HepG2 (cell line): ENCODE results near the gene CCNB1. TPM values are rescaled to one million over a fixed set of nuclear protein-coding genes. Genes with fewer than 3 reads are reported as not detected.

Experiments
- ARNT ChIP-seq: fragments of 450-650 bp; IDR thresholded peaks from 2 replicates; pipeline ENCODE4 v1.6.1; 2017
- ATF7-NPFF ChIP-seq: sonication (generic); formaldehyde crosslinking; IDR thresholded peaks from 2 replicates; pipeline ENCODE4 v1.8.1; 2023; ENCODE audit warnings: mild to moderate bottlenecking, low read depth, missing genetic modification reagents, moderate library complexity
- CHD2 ChIP-seq: IDR thresholded peaks from 2 replicates; pipeline ENCODE4 v1.6.1; 2011; ENCODE audit warnings: low read depth, low read length, improper control_type of control experiment
- DNMT3B ChIP-seq: conservative IDR thresholded peaks from 2 replicates; pipeline ENCODE4 v1.6.1; 2016; ENCODE audit warnings: missing biosample characterization, control low read depth
- EZH2 ChIP-seq: conservative IDR thresholded peaks from 2 replicates; pipeline ENCODE4 v1.6.1; 2012; ENCODE audit warnings: mild to moderate bottlenecking, low read depth, low read length, moderate library complexity
- KLF13 ChIP-seq: sonication (generic); formaldehyde crosslinking; IDR thresholded peaks from 2 replicates; pipeline ENCODE4 v1.4.0; 2020; ENCODE audit warnings: mild to moderate bottlenecking, missing genetic modification reagents
- NPAS2 ChIP-seq: sonication (generic); formaldehyde crosslinking; IDR thresholded peaks from 2 replicates; pipeline ENCODE4 v1.8.0; 2022; ENCODE audit warnings: mild to moderate bottlenecking, missing genetic modification reagents, borderline replicate concordance
- PLSCR1 ChIP-seq: sonication (generic); formaldehyde crosslinking; IDR thresholded peaks from 2 replicates; pipeline ENCODE4 v1.5.0; 2020; ENCODE audit warnings: missing genetic modification reagents, mild to moderate bottlenecking, borderline replicate concordance
- SOX6 ChIP-seq, 2 experiments: fragments of 450-650 bp in 1 of 2; sonication (generic) in 1 of 2; formaldehyde crosslinking in 1 of 2; IDR thresholded peaks; 2 replicates each; pipeline versions ENCODE4 v1.4.0 to v1.6.1; 2017 to 2020; ENCODE audit warnings: antibody characterized with exemption in 1 of 2, mild to moderate bottlenecking in 1 of 2, missing genetic modification reagents in 1 of 2
- XBP1 ChIP-seq: sonication (generic); formaldehyde crosslinking; IDR thresholded peaks from 2 replicates; pipeline ENCODE4 v1.5.0; 2020; ENCODE audit warnings: missing genetic modification reagents
- ZNF580 ChIP-seq: IDR thresholded peaks from 2 replicates; pipeline ENCODE4 v1.6.1; 2016; ENCODE audit warnings: low read depth, borderline replicate concordance
- ZSCAN12 ChIP-seq: sonication (generic); formaldehyde crosslinking; IDR thresholded peaks from 2 replicates; pipeline ENCODE4 v1.9.0; 2021; ENCODE audit warnings: mild to moderate bottlenecking, missing genetic modification reagents
- polyA plus RNA-seq, 8 experiments: library from polyadenylated mRNA; depleted of rRNA in 3 of 8; stranded (reverse) in 7 of 8; unstranded in 1 of 8; fragments of >200 nt; fragmentation: Illumina TruSeq in 4 of 8; extraction: Trizol in 4 of 8; gene quantifications; 2 replicates each; pipeline versions ENCODE4 v1.2.1 to v1.2.3, GENCODE V29; 2011 to 2016; ENCODE audit warnings: low read depth in 4 of 8, missing spikeins in 1 of 8, mixed read lengths in 1 of 8; ENCODE audit not compliant: insufficient read depth in 1 of 8
- total RNA-seq, 5 experiments: library from RNA; depleted of rRNA; stranded (reverse); fragments of >200 nt; fragmentation: Illumina TruSeq; extraction: Trizol; gene quantifications; 2 replicates each; pipeline ENCODE4 v1.2.3, GENCODE V29; 2016; ENCODE audit warnings: low read depth in 1 of 5
- TF ChIP-seq, protein P1 (sequence below): sonication (generic); formaldehyde crosslinking; IDR thresholded peaks from 2 replicates; pipeline ENCODE4 v1.5.1; 2020; ENCODE audit warnings: missing genetic modification reagents, mild to moderate bottlenecking, borderline replicate concordance
- TF ChIP-seq, protein P2 (sequence below): IDR thresholded peaks from 2 replicates; pipeline ENCODE4 v1.6.1; 2016; ENCODE audit warnings: low read depth, missing genetic modification reagents, missing compliant biosample characterization
- TF ChIP-seq, protein P3 (sequence below): sonication (generic); formaldehyde crosslinking; IDR thresholded peaks from 2 replicates; pipeline ENCODE4 v1.4.0; 2020; ENCODE audit warnings: mild to moderate bottlenecking, missing genetic modification reagents
- TF ChIP-seq, protein P4 (sequence below): sonication (generic); formaldehyde crosslinking; conservative IDR thresholded peaks from 2 replicates; pipeline ENCODE4 v1.4.0; 2020; ENCODE audit warnings: missing genetic modification reagents
- TF ChIP-seq, protein P5 (sequence below): sonication (generic); formaldehyde crosslinking; IDR thresholded peaks from 2 replicates; pipeline ENCODE4 v1.4.0; 2020; ENCODE audit warnings: missing genetic modification reagents

Gene CCNB1
- total and polyA plus RNA-seq, 2 of the 13 experiments (the other 11 are each of a cell fraction or from before 2014, with no cell fraction given): 82.3 to 316 TPM

DNA sequence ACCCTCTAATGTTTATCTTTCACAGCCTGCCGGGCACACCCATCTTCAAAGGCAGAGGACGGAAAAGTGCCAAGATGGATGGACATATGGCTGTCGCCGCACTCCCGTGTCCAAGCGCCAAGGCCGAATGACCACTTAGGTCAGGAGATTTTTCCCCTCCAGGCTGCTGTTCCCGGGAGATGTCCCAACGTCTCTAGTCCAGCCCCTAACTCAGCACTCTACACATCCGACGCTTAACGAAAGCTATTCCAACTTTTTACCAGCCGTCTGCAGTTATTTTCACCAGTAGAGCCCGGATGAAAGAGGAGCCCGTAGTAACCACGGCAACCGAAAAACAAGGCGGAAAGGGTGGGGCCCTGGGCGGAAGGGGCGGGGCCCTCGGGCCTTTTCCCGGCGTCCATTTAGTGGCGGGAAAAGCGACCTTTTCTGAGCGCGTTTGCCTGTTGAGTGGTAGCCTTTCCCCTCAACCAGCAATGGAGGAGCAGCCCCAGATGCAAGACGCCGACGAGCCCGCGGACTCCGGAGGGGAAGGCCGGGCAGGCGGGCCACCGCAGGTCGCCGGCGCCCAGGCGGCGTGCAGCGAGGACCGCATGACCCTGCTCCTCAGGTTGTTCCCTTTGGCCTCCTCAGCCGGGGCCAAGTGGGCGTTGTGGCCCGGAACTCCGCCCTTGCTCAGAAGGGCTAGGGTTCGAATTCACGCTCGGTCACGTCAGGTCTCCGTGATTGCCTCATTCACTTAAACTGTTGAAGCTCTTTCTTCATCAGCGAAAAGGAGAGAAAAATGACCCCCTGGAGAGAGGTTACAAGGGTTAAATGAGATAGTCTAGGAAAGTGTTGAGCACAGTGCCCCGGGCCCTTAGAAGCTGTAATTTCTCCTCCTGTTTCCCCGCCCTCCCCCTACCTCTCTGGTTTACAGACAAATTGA is 22.5 kb downstream of the CCNB1 start, which contains the start of gene CENPH (continued):
- peak; percentile 69; the same call in 1 of the 2 replicates for TF ChIP-seq ZNF580 (CRISPR knock-in tag)
- TF ChIP-seq, protein P1, sequence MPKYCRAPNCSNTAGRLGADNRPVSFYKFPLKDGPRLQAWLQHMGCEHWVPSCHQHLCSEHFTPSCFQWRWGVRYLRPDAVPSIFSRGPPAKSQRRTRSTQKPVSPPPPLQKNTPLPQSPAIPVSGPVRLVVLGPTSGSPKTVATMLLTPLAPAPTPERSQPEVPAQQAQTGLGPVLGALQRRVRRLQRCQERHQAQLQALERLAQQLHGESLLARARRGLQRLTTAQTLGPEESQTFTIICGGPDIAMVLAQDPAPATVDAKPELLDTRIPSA: peak; percentile 68; the same call in 1 of the 2 replicates
- no peak for TF ChIP-seq CHD2
- TF ChIP-seq, protein P2, sequence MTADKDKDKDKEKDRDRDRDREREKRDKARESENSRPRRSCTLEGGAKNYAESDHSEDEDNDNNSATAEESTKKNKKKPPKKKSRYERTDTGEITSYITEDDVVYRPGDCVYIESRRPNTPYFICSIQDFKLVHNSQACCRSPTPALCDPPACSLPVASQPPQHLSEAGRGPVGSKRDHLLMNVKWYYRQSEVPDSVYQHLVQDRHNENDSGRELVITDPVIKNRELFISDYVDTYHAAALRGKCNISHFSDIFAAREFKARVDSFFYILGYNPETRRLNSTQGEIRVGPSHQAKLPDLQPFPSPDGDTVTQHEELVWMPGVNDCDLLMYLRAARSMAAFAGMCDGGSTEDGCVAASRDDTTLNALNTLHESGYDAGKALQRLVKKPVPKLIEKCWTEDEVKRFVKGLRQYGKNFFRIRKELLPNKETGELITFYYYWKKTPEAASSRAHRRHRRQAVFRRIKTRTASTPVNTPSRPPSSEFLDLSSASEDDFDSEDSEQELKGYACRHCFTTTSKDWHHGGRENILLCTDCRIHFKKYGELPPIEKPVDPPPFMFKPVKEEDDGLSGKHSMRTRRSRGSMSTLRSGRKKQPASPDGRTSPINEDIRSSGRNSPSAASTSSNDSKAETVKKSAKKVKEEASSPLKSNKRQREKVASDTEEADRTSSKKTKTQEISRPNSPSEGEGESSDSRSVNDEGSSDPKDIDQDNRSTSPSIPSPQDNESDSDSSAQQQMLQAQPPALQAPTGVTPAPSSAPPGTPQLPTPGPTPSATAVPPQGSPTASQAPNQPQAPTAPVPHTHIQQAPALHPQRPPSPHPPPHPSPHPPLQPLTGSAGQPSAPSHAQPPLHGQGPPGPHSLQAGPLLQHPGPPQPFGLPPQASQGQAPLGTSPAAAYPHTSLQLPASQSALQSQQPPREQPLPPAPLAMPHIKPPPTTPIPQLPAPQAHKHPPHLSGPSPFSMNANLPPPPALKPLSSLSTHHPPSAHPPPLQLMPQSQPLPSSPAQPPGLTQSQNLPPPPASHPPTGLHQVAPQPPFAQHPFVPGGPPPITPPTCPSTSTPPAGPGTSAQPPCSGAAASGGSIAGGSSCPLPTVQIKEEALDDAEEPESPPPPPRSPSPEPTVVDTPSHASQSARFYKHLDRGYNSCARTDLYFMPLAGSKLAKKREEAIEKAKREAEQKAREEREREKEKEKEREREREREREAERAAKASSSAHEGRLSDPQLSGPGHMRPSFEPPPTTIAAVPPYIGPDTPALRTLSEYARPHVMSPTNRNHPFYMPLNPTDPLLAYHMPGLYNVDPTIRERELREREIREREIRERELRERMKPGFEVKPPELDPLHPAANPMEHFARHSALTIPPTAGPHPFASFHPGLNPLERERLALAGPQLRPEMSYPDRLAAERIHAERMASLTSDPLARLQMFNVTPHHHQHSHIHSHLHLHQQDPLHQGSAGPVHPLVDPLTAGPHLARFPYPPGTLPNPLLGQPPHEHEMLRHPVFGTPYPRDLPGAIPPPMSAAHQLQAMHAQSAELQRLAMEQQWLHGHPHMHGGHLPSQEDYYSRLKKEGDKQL (CRISPR knock-in tag): no peak
- TF ChIP-seq NPAS2: no peak
- no peak for TF ChIP-seq XBP1
- TF ChIP-seq, protein P3, sequence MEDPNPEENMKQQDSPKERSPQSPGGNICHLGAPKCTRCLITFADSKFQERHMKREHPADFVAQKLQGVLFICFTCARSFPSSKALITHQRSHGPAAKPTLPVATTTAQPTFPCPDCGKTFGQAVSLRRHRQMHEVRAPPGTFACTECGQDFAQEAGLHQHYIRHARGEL (CRISPR knock-in tag): no peak
- TF ChIP-seq KLF13 (CRISPR knock-in tag): no peak
- TF ChIP-seq DNMT3B (CRISPR knock-in tag): no peak
- no peak for TF ChIP-seq SOX6 (IDR thresholded peaks at IDR 0.05)
- TF ChIP-seq SOX6 (CRISPR knock-in tag; IDR thresholded peaks at IDR 0.05): peak; percentile 58
- TF ChIP-seq ZSCAN12 (CRISPR knock-in tag): no peak
- no peak for TF ChIP-seq ARNT
- TF ChIP-seq ATF7-NPFF (CRISPR knock-in tag): peak; percentile 85
- TF ChIP-seq, protein P4, sequence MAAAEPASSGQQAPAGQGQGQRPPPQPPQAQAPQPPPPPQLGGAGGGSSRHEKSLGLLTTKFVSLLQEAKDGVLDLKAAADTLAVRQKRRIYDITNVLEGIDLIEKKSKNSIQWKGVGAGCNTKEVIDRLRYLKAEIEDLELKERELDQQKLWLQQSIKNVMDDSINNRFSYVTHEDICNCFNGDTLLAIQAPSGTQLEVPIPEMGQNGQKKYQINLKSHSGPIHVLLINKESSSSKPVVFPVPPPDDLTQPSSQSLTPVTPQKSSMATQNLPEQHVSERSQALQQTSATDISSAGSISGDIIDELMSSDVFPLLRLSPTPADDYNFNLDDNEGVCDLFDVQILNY (CRISPR knock-in tag): peak; percentile 94
- peak; percentile 79; the same call in 1 of the 2 replicates for TF ChIP-seq PLSCR1
- no peak for TF ChIP-seq EZH2
- TF ChIP-seq, protein P5, sequence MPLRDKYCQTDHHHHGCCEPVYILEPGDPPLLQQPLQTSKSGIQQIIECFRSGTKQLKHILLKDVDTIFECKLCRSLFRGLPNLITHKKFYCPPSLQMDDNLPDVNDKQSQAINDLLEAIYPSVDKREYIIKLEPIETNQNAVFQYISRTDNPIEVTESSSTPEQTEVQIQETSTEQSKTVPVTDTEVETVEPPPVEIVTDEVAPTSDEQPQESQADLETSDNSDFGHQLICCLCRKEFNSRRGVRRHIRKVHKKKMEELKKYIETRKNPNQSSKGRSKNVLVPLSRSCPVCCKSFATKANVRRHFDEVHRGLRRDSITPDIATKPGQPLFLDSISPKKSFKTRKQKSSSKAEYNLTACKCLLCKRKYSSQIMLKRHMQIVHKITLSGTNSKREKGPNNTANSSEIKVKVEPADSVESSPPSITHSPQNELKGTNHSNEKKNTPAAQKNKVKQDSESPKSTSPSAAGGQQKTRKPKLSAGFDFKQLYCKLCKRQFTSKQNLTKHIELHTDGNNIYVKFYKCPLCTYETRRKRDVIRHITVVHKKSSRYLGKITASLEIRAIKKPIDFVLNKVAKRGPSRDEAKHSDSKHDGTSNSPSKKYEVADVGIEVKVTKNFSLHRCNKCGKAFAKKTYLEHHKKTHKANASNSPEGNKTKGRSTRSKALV (CRISPR knock-in tag): no peak
